ENCODE data around the gene LMNTD1. TPM values are rescaled to one million over a fixed set of nuclear protein-coding genes. Genes with fewer than 3 reads are reported as not detected.
"Not testable (repeated sequence)": the region's sequence is repeated elsewhere in the genome, so short reads cannot be mapped to it uniquely, and the experiment has no call there.

LMNTD1 gene
- total RNA-seq, 1 experiment from 2014 or later = not detected

- no peak for TF ChIP-seq CDX4 (CRISPR knock-in tag; IDR thresholded peaks at IDR 0.05; ENCODE audit: borderline replicate concordance)
- no peak for TF ChIP-seq JAZF1 (CRISPR knock-in tag; IDR thresholded peaks at IDR 0.05)
- TF ChIP-seq CTCF (IDR thresholded peaks at IDR 0.05) = no peak
- TF ChIP-seq SMAD3 (CRISPR knock-in tag; IDR thresholded peaks at IDR 0.05; ENCODE audit: borderline replicate concordance) = no peak
Observed at GRCh38 chr12:25433581-25434325, 119.3 kb downstream of the LMNTD1 start (continued).

- DNase-seq (ENCODE audit: low spot score) = no peak
- H3K9me3 Mint-ChIP-seq = no peaks in the 10 kb centered on the region
- POLR2A ChIA-PET = no interaction called here
- H3K36me3 Mint-ChIP-seq = no peaks in the 10 kb centered on the region
- no peak for ATAC-seq
- H3K4me1 Mint-ChIP-seq = peaks cover 15% of the 10 kb centered on the region
- H3K27ac Mint-ChIP-seq = no peak overlapping the region
- CTCF ChIA-PET = interaction anchor here (0.9 to 2.4 kb wide), 2 partner anchors 46 to 297 kb away, joined by 4 to 10 read pairs; no protein-coding TSS in a partner anchor
- TF ChIP-seq ETV6 (CRISPR knock-in tag; IDR thresholded peaks at IDR 0.05) (no peak), NR3C1 (CRISPR knock-in tag; conservative IDR thresholded peaks at IDR 0.05; ENCODE audit: low read depth) (no peak), KAT7 (CRISPR knock-in tag; IDR thresholded peaks at IDR 0.05; ENCODE audit: borderline replicate concordance) (no peak), ZNF416 (CRISPR knock-in tag; IDR thresholded peaks at IDR 0.05) (no peak), ATF6 (CRISPR knock-in tag; IDR thresholded peaks at IDR 0.05) (no peak), ZNF138 (CRISPR knock-in tag; conservative IDR thresholded peaks at IDR 0.05) (no peak), ZNF396 (CRISPR knock-in tag; IDR thresholded peaks at IDR 0.05; ENCODE audit: borderline replicate concordance) (no peak), RORB (CRISPR knock-in tag; IDR thresholded peaks at IDR 0.05) (no peak), PRRX2 (CRISPR knock-in tag; IDR thresholded peaks at IDR 0.05) (no peak), SP1 (CRISPR knock-in tag; conservative IDR thresholded peaks at IDR 0.05) (no peak)
- no peaks in the 10 kb centered on the region for H3K27me3 Mint-ChIP-seq (ENCODE audit: low read depth)
- no peak overlapping the region for H3K4me3 Mint-ChIP-seq
Observed at GRCh38 chr12:25433024-25433423, 120.1 kb downstream of the LMNTD1 start.

GRCh38 chr12:25427337-25428249 lies 125.5 kb downstream of the LMNTD1 start:
- POLR2A ChIA-PET = interaction anchor here (0.7 kb wide), 1 partner anchor 1518 kb away, joined by 3 read pairs; no protein-coding TSS in a partner anchor
- CTCF ChIA-PET = no interaction called here
- Mint-ChIP-seq H3K9me3 (no peaks in the 10 kb centered on the region), H3K4me3 (no peak overlapping the region), H3K4me1 (0 out of 2 replicates have a peak, but pooled peaks cover 1% of the 10 kb centered on the region), H3K36me3 (no peaks in the 10 kb centered on the region), H3K27ac (no peak overlapping the region), H3K27me3 (ENCODE audit: low read depth) (no peaks in the 10 kb centered on the region; the same call in 1 of the 2 replicates)
- ATAC-seq = no peak
- no peak for DNase-seq (ENCODE audit: low spot score)
- no peak for TF ChIP-seq IRF1 (CRISPR knock-in tag; IDR thresholded peaks at IDR 0.05)
- TF ChIP-seq ZNF396 (CRISPR knock-in tag; IDR thresholded peaks at IDR 0.05; ENCODE audit: borderline replicate concordance) = no peak
- TF ChIP-seq ZNF138 (CRISPR knock-in tag; conservative IDR thresholded peaks at IDR 0.05) = no peak

- H3K36me3 Mint-ChIP-seq; ATAC-seq; CTCF ChIA-PET; H3K4me3 Mint-ChIP-seq; H3K27ac Mint-ChIP-seq; DNase-seq (ENCODE audit: low spot score); H3K4me1 Mint-ChIP-seq; H3K9me3 Mint-ChIP-seq; H3K27me3 Mint-ChIP-seq (ENCODE audit: low read depth): not testable (repeated sequence)
- POLR2A ChIA-PET = interaction anchor here (0.7 kb wide), 1 partner anchor 1519 kb away, joined by 3 read pairs; no protein-coding TSS in a partner anchor
Observed at GRCh38 chr12:25426821-25427220, 126.3 kb downstream of the LMNTD1 start.

Data from WTC11 (cell line).